ENCODE data around the gene AGXT.
A peak's percentile ranks its signal among the peaks of the same experiment; 100 is the strongest.

The AGXT gene

DNA sequence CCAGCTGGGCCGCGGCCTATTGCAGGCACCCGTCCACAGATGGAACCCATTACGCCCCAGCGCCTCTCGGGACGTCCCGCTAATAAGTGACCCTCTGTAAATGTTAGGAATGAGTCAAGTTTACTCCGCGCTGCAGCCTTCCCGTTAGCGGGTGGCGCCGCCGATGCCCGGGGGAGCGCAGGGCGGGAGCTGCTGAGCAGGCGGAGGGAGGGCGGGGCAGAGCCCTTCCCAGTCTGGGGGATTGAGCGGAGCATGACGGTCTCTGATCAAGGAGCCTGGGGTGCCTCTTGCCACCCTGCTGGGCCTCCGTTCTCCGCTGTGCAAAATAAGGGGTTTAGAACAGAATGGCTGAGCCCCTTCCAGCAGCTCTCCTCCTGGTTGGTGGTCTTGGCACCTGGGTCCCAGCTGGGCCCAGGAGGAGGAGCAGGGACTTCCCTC lies 48.0 kb downstream of the AGXT start:
- DNase-seq, result no peak

- DNase-seq, result no peak
Measured at GRCh38 chr2:240917009-240917683, 48.5 kb downstream of the AGXT start.

DNA sequence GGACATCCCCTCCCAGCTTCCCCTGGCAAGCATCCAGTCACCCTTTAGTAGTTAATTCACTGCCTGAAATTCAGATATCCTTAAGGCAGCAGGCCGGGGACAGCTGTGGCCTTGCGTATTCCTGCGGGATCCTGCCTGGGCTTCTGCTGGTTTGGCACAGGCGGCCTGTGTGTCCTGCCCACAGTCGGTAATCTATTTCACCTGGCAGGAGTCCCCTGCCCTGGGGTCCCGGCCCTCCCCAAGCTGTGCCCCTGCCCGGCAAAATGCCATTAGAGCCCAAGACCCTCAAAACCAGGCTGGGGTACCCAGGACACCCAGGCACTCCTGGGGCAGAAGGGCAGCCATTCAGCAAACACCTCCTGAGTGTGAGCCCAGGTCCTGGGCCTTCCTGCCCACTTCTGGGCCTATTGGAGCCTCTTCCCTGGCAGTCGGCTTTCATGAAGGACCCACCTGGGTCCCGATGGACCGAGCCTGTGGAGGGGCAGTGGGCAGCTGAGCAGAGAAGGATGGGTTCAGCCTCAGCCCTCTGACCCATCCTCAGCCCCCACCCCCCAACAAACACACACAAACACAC lies 49.1 kb downstream of the AGXT start:
- DNase-seq, result no peak

GRCh38 chr2:240918258-240919091 lies 49.9 kb downstream of the AGXT start:
- DNase-seq, result no peak

DNA sequence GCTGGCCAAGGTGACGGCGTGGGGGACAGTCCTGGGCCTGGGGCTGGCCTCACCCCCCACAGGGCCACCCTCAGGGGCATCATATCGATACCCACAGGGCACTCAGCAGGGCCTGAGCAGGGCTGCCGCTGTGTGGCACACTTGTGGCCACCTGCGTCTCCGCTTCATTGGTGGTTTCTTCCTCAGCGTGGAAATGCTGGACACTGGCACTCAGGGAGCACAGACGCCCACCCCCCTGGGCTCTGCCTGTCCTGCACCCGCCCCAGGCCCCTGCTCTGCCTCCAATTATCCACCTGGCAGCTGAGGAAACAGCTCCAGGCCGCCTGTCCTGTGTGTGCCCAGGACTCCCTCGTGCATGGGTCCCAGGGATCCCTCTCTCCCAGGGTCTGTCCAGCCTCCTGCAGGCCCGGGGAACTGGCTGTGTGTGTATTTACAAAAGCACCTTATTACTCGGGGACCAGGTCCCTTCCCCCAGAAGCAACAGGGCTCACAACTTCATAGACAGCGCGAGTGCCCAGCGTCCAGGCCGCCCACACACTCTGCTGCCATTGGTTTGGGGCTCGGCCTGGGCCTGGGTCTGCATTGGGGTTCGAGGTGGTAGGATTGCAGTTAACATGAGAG lies 50.6 kb downstream of the AGXT start:
- no peak for DNase-seq

GRCh38 chr2:240919786-240920782 lies 51.5 kb downstream of the AGXT start:
- no peak for DNase-seq

GRCh38 chr2:240920783-240921231 lies 52.2 kb downstream of the AGXT start:
- DNase-seq, result no peak

DNA sequence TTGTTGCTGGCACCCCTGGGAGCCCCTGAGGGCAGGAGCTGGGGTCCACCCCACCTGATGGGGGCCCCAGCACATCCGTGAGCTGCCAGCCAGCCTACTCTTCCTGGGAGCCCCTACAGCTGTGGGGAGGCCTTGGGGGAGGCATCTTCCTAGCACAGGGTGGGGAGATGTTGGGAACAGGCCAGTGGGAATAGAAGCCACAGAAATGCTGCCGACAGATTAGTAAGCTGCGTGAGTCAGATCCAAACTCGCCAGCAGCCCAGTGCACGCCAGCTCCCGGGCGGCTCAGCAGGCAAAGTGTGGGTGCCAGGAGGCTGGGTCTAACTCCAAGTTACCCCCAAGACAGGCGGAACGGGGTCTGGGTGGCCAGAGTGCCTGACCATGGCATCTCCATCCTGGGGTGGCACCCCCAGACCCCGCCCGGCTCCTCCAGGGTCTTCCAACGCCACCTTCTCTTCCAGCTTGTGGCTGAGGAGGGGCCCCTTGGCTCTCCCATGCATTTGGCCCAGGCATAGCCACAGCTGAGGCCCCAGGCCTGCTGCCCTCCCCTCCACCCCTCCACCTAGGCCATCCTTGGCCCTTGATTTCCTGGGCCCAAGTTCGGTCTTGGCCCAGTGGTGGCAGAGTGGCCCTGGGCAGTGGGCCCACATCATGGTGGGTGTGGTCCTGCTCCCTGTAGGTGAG lies 52.8 kb downstream of the AGXT start:
- no peak for DNase-seq

- no peak for DNase-seq
Measured at GRCh38 chr2:240921995-240922244, 53.3 kb downstream of the AGXT start.

GRCh38 chr2:240922245-240922981 lies 53.8 kb downstream of the AGXT start:
- no peak for DNase-seq

DNA sequence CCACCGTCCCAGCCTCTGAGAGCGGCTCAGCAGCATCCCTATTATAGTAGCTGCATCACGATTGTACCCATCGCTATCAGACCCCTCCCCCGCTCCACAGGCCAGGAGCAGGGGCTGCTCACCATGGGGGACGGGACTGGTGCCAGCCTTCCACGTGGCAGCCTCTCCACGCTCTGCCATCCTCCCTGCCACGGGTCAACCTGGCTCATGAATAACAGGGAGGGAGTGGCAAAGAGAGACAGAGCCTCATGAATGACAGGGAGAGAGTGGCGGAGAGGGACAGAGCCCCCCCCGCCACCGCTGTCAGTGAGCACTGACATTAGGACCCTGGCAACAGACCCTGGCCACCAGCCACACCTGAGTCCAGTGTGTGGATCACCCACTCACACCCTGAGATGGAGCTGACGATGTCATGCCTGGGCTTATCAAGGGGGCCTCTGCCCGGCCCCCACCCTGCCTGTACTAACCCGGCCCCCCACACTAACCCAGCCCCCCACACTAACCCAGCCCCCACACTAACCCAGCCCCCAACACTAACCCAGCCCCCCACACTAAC lies 54.4 kb downstream of the AGXT start:
- peak; percentile 7 for DNase-seq

DNA sequence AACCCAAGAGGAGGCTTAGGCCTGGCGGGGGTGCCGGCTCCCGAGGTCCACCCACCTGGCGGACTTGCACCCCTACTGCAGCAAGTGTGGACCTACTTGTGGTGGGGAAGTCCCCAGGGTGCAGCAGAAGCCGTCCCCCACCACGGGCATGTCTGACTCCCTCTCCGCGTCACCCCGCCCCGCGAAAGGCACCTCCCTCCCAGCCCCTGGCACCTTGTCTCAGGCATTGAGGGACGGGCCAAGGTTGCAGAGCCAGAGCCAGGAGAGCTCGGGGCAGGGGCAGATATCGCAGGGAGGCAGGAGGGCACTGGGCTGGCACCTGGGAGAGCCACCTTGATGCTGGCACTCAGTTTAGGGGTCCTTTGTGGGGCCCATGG lies 56.6 kb downstream of the AGXT start:
- DNase-seq, result no peak

GRCh38 chr2:240925568-240926515 lies 57.2 kb downstream of the AGXT start:
- no peak for DNase-seq

DNA sequence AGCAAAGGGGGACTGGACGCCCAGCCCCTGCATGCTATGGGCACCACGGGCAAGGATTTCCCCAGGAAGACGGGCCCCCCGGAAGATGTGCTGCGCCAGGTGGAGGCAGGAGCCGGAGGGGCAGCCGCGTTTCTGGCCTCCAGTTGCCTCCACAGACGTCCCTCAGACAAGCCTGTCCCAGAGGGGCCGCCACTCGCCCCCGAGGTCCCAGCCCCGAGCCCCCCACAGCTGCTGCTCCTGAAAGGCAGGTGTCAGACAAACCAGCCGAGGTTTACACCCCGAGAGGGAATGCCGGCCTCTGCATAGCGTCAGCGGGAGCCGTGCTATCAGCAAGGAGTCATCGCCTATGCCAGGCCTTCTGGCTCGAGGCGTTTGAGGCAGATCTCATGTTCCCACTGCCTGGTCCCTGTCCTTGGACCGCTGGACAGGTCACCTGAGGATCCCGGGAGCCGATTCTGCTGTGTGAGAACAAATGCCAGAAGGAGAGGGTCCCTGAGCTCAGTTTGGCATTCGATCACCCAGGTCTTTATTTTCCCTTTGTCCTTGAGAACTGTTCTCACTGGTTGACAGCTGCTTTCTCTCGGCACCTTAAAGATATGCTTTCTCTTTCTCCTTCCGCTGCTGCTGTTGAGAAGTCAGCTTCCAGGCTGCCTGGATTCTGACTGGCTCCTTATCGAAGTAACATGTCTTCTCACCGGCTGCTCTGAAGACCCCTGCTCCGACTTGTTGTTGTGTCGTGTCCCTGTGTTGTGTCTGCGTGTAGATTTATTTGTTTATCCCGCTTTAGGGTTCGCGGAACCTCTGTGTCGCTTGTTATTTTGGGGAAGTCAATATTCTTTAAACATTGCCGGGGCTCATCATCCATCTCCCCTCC lies 58.1 kb downstream of the AGXT start:
- no peak for DNase-seq

DNA sequence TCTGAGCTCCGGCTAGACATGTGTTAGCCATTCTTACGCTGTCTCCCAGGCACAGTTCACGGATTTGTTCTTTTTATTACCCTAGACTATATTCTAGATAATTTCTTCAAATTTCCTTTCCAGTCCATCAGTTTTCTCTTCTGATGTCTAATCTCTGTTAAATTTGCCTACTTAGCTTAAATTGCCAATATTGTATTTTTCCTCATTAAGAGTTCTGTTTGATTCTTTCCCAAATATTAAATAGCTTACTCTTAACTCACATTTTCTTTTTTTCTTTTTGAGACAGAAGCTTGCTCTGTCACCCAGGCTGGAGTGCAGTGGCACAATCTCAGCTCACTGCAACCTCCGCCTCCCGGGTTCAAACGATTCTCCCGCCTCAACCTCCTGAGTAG lies 58.8 kb downstream of the AGXT start:
- DNase-seq, result no peak

DNA sequence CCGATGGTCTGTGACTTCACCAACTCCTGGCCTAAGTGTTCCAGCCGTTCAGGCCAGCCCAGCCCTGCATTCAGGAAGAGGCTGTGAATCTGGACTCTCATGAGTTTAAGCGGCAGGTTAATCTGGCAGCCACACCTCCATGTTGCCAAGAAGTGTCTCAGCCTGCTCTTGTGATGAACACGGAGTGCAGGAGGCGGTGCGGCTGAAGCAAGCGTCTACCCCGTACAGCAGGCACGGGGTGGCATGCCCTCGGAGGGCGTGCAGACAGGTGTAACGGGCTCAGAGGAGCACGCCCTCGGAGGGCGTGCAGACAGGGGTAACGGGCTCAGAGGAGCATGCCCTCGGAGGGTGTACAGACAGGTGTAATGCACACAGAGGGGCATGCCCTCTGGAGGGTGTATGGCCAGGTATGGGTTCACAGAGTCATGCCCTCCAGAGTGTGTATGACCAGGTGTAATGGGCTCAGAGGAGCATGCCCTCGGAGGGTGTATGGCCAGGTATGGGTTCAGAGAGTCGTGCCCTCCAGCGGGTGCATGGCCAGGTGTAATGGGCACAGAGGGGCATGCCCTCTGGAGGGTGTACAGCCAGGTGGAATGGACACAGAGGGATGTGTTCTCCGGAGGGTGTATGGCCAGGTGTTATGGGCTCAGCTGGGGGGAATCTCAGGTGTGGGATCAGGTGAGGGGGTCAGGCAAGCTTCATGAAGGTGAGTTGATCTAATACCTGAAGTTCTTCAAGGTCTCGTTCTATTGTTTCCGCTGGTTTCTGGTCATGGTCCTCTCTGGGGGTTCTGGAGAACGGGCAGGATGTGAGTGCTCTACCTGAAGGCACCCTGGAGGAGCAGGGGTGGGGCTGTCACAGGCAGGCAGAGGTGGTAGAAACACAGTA lies 60.1 kb downstream of the AGXT start:
- DNase-seq, result no peak

DNA sequence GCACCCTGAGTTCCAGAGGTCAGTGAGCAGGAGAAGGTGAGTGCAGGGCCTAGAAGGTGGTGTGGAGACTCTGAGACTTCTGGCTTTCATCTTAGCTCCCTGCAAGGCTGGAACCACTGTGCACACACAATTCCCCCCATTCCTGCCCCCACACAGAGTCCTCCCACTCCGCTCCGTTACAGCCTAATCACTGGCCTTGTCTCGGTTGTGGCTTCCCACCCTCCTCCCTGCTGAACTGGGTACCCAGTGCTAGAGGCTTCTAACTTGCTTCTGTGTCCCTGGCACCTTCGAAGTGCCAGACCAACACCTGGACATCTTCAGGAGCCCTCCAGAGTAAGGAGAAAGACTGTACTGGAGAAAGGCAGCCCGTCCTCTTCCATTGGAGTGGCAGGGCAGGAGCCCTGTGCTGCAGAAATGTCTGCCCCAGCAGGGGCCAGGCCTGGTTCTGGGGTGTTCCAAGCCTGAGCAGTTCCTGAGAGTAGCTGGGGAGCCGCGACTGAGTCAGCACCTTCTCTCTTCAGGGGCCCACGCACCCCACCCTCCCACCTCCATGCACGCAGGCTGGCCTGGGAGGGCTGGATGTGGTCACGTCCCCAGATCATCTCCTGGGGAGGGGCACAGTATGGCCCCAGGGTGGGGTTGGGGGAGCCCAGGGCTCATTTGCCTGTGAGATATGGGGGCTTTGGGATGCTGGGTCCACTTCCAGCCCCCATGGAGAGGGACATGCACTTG lies 60.9 kb downstream of the AGXT start:
- DNase-seq, result no peak
